ENCODE measurements around the gene RBL2. TPM values are rescaled to one million over a fixed set of nuclear protein-coding genes. Genes with fewer than 3 reads are reported as not detected.

RBL2 gene
- total RNA-seq, 120 experiments from 2014 or later, result 47.8 to 113 (median 73.9) TPM

Other genes with a start within 250 kb of the RBL2 start
- 100 to 1,000 TPM in 83 of 120 experiments, 10 to 100 TPM in 37; 80.9 to 138 (median 106) TPM for gene AKTIP, start 68.7 kb downstream of the RBL2 start, total RNA-seq